Activated T-helper 17 cell treated with anti-CD3 and anti-CD28 coated beads, Interleukin-2, amount 50 U/mL, for 72 hours (primary cell): ENCODE data around the gene GALK2. TPM values are rescaled to one million over a fixed set of nuclear protein-coding genes. Genes with fewer than 3 reads are reported as not detected.
"Not testable (repeated sequence)": the region's sequence is repeated elsewhere in the genome, so short reads cannot be mapped to it uniquely, and the experiment has no call there.

Experiments used
- ATAC-seq: fragments of 150-1000 bp; cut with Tn5 transposase; replicated peaks from 2 replicates; pipeline ENCODE4 v1.10.0; 2021; ENCODE audit warnings: mild to moderate bottlenecking, moderate library complexity
- H3K27ac Mint-ChIP-seq: one replicate; pipeline ENCODE4 v1.8.0; 2022; ENCODE audit warnings: mixed read lengths
- H3K27me3 Mint-ChIP-seq: one replicate; pipeline ENCODE4 v1.8.0; 2022; ENCODE audit warnings: mixed read lengths
- H3K36me3 Mint-ChIP-seq: one replicate; pipeline ENCODE4 v1.8.0; 2022; ENCODE audit warnings: low read depth, mild to moderate bottlenecking, mixed read lengths
- H3K4me1 Mint-ChIP-seq: one replicate; pipeline ENCODE4 v1.8.0; 2022; ENCODE audit warnings: mixed read lengths
- H3K4me3 Mint-ChIP-seq: one replicate; pipeline ENCODE4 v1.8.0; 2022; ENCODE audit warnings: mild to moderate bottlenecking, mixed read lengths
- H3K9me3 Mint-ChIP-seq: one replicate; pipeline ENCODE4 v1.8.0; 2022; ENCODE audit warnings: mixed read lengths
- total RNA-seq, 2 donors: library from RNA; stranded (reverse); gene quantifications; one replicate each; pipeline ENCODE4 v1.2.3, GENCODE V29; 2022

GALK2 gene
- total RNA-seq, 2 donors from 2014 or later: 33.8 to 37.8 TPM

DNA sequence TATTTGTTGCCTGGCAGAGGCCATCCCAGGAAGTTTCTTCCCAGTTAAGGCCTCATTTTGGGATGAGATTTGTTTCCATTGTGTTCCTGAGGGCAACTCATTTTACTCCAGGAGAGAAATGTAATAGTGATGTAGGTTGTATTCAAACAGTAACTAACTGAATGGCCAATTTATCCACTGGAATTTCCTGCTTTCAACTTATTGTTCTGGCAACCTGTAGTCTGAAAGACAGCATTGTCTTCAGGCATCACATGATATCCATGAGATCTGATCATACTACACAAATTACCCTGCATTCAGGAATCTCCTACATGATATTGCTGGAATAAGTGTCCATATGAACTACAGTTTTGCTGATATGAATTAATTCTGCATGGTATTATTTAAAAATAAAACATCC is 173.5 kb downstream of the GALK2 start:
- Mint-ChIP-seq H3K9me3 (peaks cover 4% of the 10 kb centered on the region), H3K36me3 (peaks cover 62% of the 10 kb centered on the region), H3K4me3 (no peak overlapping the region), H3K4me1 (no peaks in the 10 kb centered on the region), H3K27ac (no peak overlapping the region), H3K27me3 (no peaks in the 10 kb centered on the region)
- no peak for ATAC-seq

DNA sequence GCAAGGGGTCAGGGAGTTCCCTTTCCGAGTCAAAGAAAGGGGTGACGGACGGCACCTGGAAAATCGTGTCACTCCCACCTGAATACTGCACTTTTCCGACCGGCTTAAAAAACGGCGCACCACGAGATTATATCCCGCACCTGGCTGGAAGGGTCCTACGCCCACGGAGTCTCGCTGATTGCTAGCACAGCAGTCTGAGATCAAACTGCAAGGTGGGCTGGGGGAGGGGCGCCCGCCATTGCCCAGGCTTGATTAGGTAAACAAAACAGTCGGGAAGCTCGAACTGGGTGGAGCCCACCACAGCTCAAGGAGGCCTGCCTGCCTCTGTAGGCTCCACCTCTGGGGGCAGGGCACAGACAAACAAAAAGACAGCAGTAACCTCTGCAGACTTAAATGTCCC is 184.4 kb downstream of the GALK2 start:
- not testable (repeated sequence) for ATAC-seq, H3K4me1 Mint-ChIP-seq, H3K4me3 Mint-ChIP-seq, H3K27ac Mint-ChIP-seq, H3K27me3 Mint-ChIP-seq, H3K36me3 Mint-ChIP-seq
- H3K9me3 Mint-ChIP-seq: peaks cover 16% of the 10 kb centered on the region

GRCh38 chr15:49361370-49361769 is 191.3 kb downstream of the GALK2 start:
- no peak overlapping the region for H3K27ac Mint-ChIP-seq
- no peaks in the 10 kb centered on the region for H3K27me3 Mint-ChIP-seq
- H3K4me1 Mint-ChIP-seq: no peaks in the 10 kb centered on the region
- no peak for ATAC-seq
- H3K9me3 Mint-ChIP-seq: peaks cover 12% of the 10 kb centered on the region
- no peaks in the 10 kb centered on the region for H3K36me3 Mint-ChIP-seq
- H3K4me3 Mint-ChIP-seq: no peak overlapping the region

- no peak for ATAC-seq
These were observed 196.4 kb downstream of the GALK2 start for GRCh38 chr15:49366496-49366895.

DNA sequence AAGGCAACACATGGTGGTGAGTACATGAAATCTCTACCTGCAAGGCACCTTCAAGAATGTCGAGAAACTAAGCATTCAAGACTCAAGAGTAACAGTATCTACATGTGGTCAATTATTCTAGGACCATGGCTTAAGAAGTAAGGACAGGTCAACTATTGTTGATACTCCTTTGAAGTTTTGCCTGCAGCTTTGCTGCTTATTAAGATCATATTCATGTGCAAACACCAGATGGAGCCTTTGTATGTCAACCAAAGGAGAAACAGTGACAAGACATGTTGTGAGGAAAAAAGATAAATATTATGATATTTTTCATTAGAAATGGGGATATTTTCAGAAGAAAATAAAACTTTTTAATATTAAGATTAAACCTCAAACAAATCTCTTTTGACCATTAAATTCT is 200.7 kb downstream of the GALK2 start:
- H3K4me3 Mint-ChIP-seq: no peak overlapping the region
- no peaks in the 10 kb centered on the region for H3K27me3 Mint-ChIP-seq
- no peak for ATAC-seq
- peaks cover 4% of the 10 kb centered on the region for H3K9me3 Mint-ChIP-seq
- H3K27ac Mint-ChIP-seq: no peak overlapping the region
- H3K4me1 Mint-ChIP-seq: no peaks in the 10 kb centered on the region
- no peaks in the 10 kb centered on the region for H3K36me3 Mint-ChIP-seq

More at GRCh38 chr15:49366496-49366895, 196.4 kb downstream of the GALK2 start:
- Mint-ChIP-seq H3K9me3 (peaks cover 13% of the 10 kb centered on the region), H3K27me3 (no peaks in the 10 kb centered on the region), H3K4me3 (no peak overlapping the region), H3K36me3 (no peaks in the 10 kb centered on the region), H3K4me1 (no peaks in the 10 kb centered on the region), H3K27ac (no peak overlapping the region)

DNA sequence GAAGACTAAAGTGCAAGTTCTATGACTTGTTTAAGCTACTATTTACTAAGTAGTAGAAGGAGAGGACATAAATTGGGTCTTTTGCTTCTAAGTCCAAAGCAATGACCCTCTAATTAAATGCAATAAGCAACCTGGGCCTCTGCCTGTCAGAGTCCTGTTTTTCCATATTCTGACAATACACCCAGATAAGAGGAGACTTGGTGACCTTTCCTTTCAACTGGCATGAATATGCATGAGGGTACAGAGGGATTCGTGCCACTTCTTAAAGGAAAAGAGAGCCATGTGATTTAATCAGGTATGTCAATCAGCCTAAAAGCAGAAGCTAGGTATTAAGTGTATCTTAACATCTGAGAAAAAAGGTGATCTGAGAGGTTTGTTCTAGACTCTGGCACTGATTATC is 202.3 kb downstream of the GALK2 start:
- no peak for ATAC-seq
- Mint-ChIP-seq H3K4me3 (no peak overlapping the region), H3K4me1 (no peaks in the 10 kb centered on the region), H3K27ac (no peak overlapping the region), H3K9me3 (no peaks in the 10 kb centered on the region), H3K27me3 (no peaks in the 10 kb centered on the region), H3K36me3 (no peaks in the 10 kb centered on the region)

DNA sequence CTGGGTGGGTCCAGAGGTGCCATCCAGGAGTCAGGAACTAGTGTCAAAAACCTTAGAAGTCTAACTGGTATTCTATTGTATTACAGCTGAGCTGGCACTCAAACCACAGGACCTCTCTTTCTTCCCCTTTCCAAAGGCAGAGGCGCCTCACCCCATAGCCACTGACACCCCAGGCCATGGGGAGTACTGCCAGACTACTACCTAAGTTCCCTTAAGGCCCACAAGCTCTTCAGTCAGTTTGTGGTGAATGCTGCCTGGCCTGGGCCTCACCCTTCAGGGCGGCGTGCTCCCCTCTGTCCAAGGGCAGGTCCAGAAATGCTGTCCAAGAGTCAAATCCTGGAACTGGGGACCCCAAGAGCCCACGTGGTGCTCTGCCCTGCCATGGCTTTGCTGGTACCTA is 209.9 kb downstream of the GALK2 start:
- ATAC-seq: no peak
- Mint-ChIP-seq H3K27me3 (no peaks in the 10 kb centered on the region), H3K4me1 (no peaks in the 10 kb centered on the region), H3K36me3 (no peaks in the 10 kb centered on the region), H3K4me3 (no peak overlapping the region), H3K27ac (no peak overlapping the region), H3K9me3 (no peaks in the 10 kb centered on the region)

GRCh38 chr15:49380912-49381311 is 210.9 kb downstream of the GALK2 start:
- Mint-ChIP-seq H3K27me3 (no peaks in the 10 kb centered on the region), H3K9me3 (no peaks in the 10 kb centered on the region), H3K36me3 (no peaks in the 10 kb centered on the region), H3K4me1 (no peaks in the 10 kb centered on the region), H3K27ac (no peak overlapping the region), H3K4me3 (no peak overlapping the region)
- ATAC-seq: no peak

Other genes with a start within 250 kb of the GALK2 start
- 1 to 10 TPM; 1.0 TPM for gene SHC4, start 206.3 kb upstream of the GALK2 start, total RNA-seq
- gene SECISBP2L, start 123.8 kb upstream of the GALK2 start, total RNA-seq: 10 to 100 TPM; 20.1 to 40.2 TPM
- gene COPS2, start 14.6 kb upstream of the GALK2 start, total RNA-seq: 10 to 100 TPM; 66.1 to 86.2 TPM